Activated naive CD4-positive, alpha-beta T cell treated with anti-CD3 and anti-CD28 coated beads, Interleukin-2, amount 50 U/mL, for 72 hours (primary cell): Measurements from ENCODE around the gene UBE2E2. TPM values are rescaled to one million over a fixed set of nuclear protein-coding genes. Genes with fewer than 3 reads are reported as not detected.
"Not testable (repeated sequence)": the region's sequence is repeated elsewhere in the genome, so short reads cannot be mapped to it uniquely, and the experiment has no call there.

Experiments used
- ATAC-seq, 2 donors: fragments of 150-1000 bp; cut with Tn5 transposase; 2 replicates each; pipeline ENCODE4 v1.10.0; 2021; ENCODE audit warnings: mild to moderate bottlenecking in 2 of 2, moderate library complexity in 2 of 2
- DNase-seq, 2 donors: peaks; one replicate each; pipeline ENCODE4 v3.0.0; 2021 to 2022; ENCODE audit warnings: low spot score in 2 of 2
- H3K27ac Mint-ChIP-seq, 2 donors: one replicate each; pipeline ENCODE4 v1.8.0; 2022; ENCODE audit warnings: mild to moderate bottlenecking in 2 of 2, mixed read lengths in 2 of 2
- H3K36me3 Mint-ChIP-seq, 2 donors: one replicate each; pipeline ENCODE4 v1.8.0; 2022; ENCODE audit warnings: mixed read lengths in 2 of 2
- H3K9me3 Mint-ChIP-seq, 2 donors: one replicate each; pipeline ENCODE4 v1.8.0; 2022; ENCODE audit warnings: mixed read lengths in 2 of 2
- total RNA-seq, 2 donors: library from RNA; stranded (reverse); gene quantifications; one replicate each; pipeline ENCODE4 v1.2.3, GENCODE V29; 2022

Gene UBE2E2
- total RNA-seq, 2 donors from 2014 or later, result 4.7 to 18.3 TPM

DNA sequence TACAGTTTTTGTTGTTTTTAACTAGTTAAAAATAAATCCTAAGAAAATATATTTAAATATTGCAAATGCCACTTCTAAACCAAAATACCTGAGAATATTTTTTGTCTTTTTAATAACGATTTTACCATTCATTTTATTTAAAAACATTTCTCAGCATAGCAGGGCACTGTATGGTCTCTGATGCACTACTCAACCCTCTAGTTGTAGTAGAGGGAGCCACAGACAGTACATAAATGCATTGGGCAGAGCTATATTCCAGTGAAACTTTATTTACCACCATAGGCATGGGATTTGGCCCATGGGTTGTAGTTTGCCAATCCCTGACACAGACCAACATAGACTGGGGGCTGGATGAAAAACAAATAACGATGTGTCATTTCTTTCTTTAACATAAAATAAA, 388.2 kb downstream of the UBE2E2 start:
- no peak for ATAC-seq
- Mint-ChIP-seq H3K9me3 (peaks cover 0 to 2% of the 10 kb centered on the region in 2 donors), H3K27ac (no peak overlapping the region), H3K36me3 (peaks cover 2 to 3% of the 10 kb centered on the region in 2 donors)
- DNase-seq, result no peak

- no peak for ATAC-seq
- no peak overlapping the region for H3K27ac Mint-ChIP-seq
- H3K9me3 Mint-ChIP-seq, result peaks cover 3 to 9% of the 10 kb centered on the region in 2 donors
- no peak for DNase-seq
- peaks cover 9% of the 10 kb centered on the region in 2 donors for H3K36me3 Mint-ChIP-seq
These were observed 390.1 kb downstream of the UBE2E2 start for GRCh38 chr3:23592961-23593931.

DNA sequence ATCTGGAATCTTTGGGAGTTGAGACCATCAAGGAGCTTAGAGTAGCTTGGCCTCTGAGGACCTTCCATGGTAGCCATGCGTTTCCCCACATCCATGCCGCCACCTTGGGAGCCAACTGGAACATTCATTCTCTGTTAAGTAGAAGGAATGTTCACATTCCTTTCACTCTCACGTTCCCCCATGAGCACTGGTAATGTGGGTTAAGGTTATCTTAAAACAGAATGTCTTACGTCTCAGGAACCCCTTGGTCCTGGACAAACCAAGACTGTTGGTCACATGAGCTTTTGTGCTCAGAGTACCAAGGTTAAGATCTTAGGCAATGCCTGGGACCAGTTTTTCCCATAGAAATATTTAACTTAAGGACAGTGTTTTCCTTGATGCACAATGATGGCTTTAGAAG, 390.9 kb downstream of the UBE2E2 start:
- H3K9me3 Mint-ChIP-seq, result peaks cover 3 to 9% of the 10 kb centered on the region in 2 donors
- H3K27ac Mint-ChIP-seq, result no peak overlapping the region
- ATAC-seq, result no peak
- no peak for DNase-seq
- H3K36me3 Mint-ChIP-seq, result peaks cover 9% of the 10 kb centered on the region in 2 donors

GRCh38 chr3:23594894-23595670, 392.0 kb downstream of the UBE2E2 start:
- Mint-ChIP-seq H3K27ac (no peak overlapping the region), H3K36me3 (peaks cover 9% of the 10 kb centered on the region in 2 donors), H3K9me3 (peaks cover 3 to 9% of the 10 kb centered on the region in 2 donors)
- DNase-seq (no peak), ATAC-seq (no peak)

GRCh38 chr3:23595851-23596250, 392.7 kb downstream of the UBE2E2 start:
- DNase-seq, result no peak
- H3K9me3 Mint-ChIP-seq, result peaks cover 3 to 9% of the 10 kb centered on the region in 2 donors
- ATAC-seq, result no peak
- no peak overlapping the region for H3K27ac Mint-ChIP-seq
- peaks cover 9% of the 10 kb centered on the region in 2 donors for H3K36me3 Mint-ChIP-seq

DNA sequence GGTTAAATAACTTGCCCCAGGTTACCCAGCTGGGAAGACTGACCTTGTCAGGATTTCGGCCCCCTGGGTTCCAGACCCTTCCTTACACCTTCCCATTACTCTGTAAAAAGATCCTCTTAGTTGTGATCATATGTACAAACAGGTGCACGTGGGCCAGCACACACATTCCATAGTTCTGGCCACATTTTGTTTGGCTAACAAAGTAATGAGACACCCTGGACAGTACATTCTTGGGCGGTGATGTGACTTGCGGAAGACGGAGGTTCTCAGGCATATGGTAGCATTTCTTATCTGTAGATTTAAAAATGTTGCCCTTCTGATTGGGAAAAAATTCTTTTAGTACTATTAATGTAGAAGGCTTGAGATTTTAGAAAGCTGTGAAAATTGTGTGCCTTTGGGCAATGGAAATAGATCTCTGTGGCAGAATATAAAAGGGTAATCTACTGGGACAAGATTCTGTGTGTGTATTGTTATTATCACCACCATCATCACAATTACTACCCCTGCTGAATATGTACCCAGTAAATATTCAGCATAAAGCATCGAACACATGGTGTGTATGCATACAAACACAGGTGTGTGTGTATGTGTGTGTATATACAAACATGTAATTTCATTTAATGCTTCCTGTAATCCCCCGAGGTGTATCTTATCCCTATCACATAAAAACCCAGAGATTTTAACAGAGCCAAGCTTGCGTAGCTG, 397.2 kb downstream of the UBE2E2 start:
- Mint-ChIP-seq H3K9me3 (peaks cover 3 to 9% of the 10 kb centered on the region in 2 donors), H3K27ac (no peak overlapping the region), H3K36me3 (peaks cover 9% of the 10 kb centered on the region in 2 donors)
- DNase-seq (no peak), ATAC-seq (no peak)

- no peak overlapping the region for H3K27ac Mint-ChIP-seq
- ATAC-seq (no peak), DNase-seq (no peak)
- peaks cover 3 to 8% of the 10 kb centered on the region in 2 donors for H3K9me3 Mint-ChIP-seq
- peaks cover 7% of the 10 kb centered on the region in 2 donors for H3K36me3 Mint-ChIP-seq
These were observed 398.1 kb downstream of the UBE2E2 start for GRCh38 chr3:23601091-23601822.

DNA sequence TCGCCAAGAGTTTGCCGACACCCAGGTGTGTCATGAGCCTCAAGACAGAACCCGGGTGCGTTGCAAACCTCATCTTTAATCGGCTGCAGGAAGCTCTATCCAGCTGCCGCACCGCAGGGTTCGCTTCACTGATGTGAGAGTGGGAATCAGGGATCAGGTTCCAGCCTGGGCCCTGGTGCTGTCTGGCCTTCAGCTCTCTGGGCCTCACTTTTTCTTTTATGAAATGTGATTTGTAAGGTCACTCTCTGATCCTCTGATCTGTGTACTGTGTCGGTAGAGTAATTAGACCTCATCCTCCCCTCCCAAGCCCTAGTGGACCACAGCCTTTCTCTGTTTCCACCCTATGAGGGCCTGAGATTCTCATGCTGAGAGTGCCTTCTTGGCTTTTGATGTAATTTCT, 399.8 kb downstream of the UBE2E2 start:
- no peak for ATAC-seq
- DNase-seq, result no peak
- H3K27ac Mint-ChIP-seq, result no peak overlapping the region
- H3K9me3 Mint-ChIP-seq, result no peaks in the 10 kb centered on the region
- no peaks in the 10 kb centered on the region for H3K36me3 Mint-ChIP-seq

- no peak for ATAC-seq
- Mint-ChIP-seq H3K27ac (no peak overlapping the region), H3K9me3 (no peaks in the 10 kb centered on the region), H3K36me3 (no peaks in the 10 kb centered on the region)
- no peak for DNase-seq
These were observed 404.2 kb downstream of the UBE2E2 start for GRCh38 chr3:23607184-23607847.

DNA sequence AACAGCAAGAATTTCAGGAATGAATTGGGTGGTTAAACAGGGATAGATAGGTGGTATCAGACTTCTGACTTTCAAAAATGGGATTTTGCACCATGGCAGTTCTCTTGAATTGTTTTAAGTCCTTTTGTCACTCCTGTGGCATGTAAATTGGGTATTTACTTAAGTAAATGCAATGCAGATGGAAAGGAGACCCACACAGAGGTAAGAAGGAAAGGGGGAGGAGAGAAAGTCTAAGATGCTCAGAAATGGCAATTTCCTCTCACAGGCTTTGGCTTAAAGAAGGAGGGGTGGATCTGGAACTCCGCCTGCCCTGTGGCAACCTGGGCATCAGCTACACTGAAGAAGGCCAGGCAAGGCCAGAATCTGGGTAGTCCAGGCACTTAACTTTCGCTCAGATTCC, 405.5 kb downstream of the UBE2E2 start:
- Mint-ChIP-seq H3K27ac (no peak overlapping the region), H3K36me3 (no peaks in the 10 kb centered on the region), H3K9me3 (no peaks in the 10 kb centered on the region)
- DNase-seq (no peak), ATAC-seq (no peak)

- H3K9me3 Mint-ChIP-seq, result no peaks in the 10 kb centered on the region
- H3K36me3 Mint-ChIP-seq, result peaks cover 6 to 8% of the 10 kb centered on the region in 2 donors
- DNase-seq (no peak), ATAC-seq (no peak)
- H3K27ac Mint-ChIP-seq, result no peak overlapping the region
These were observed 408.7 kb downstream of the UBE2E2 start for GRCh38 chr3:23611737-23612295.

DNA sequence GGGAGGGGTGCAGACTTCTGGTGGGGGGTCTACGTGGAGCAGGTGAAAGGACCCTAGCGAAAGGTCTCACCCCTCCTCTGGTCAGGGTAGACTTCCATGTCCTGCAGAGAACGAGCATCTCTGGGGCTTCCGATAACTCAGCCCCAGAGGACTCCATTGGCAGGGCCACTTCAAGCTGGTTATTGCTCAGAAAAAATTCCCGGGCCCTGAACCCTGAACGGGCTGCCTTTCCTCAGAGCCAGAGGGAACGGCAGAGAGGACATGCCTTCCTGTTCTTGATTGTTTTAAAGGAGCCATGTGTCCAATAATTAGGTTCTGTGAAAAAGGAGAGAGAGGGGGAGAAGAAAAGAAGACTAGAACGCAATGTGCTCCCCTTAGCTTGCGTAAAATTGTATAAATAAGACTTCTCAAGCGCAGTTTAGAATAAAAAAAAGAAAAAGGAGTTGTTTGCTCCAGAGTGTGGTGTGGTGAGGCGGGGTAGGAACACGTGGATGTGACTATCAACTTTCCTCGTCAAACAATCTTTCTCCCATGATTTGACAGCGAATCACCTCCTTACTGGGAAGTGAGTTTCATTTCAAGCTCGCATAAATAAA, 409.3 kb downstream of the UBE2E2 start:
- Mint-ChIP-seq H3K9me3 (no peaks in the 10 kb centered on the region), H3K36me3 (peaks cover 11 to 14% of the 10 kb centered on the region in 2 donors), H3K27ac (no peak overlapping the region)
- no peak for DNase-seq
- ATAC-seq, result no peak

- Mint-ChIP-seq H3K27ac (no peak overlapping the region), H3K36me3 (peaks cover 11 to 15% of the 10 kb centered on the region in 2 donors), H3K9me3 (peaks cover 4% of the 10 kb centered on the region in 2 donors)
- ATAC-seq, result no peak
- DNase-seq, result no peak
These were observed 411.9 kb downstream of the UBE2E2 start for GRCh38 chr3:23615068-23615467.

DNA sequence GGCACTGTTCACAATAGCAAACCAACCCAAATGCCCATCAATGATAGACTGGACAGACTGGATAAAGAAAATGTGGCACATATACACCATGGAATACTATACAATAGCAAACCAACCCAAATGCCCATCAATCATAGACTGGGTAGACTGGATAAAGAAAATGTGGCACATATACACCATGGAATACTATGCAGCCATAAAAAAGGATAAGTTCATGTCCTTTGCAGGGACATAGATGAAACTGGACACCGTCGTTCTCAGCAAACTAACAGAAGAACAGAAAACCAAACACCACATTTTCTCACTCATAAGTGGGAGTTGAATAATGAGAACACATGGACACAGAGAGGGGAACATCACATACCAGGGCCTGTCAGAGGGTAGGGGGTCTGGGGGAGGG, 415.3 kb downstream of the UBE2E2 start:
- not testable (repeated sequence) for ATAC-seq, DNase-seq, H3K27ac Mint-ChIP-seq, H3K9me3 Mint-ChIP-seq
- peaks cover 15 to 16% of the 10 kb centered on the region in 2 donors for H3K36me3 Mint-ChIP-seq
